Neural progenitor cell (in vitro differentiated cells): ENCODE results near the gene GALNT3. TPM values are rescaled to one million over a fixed set of nuclear protein-coding genes. Genes with fewer than 3 reads are reported as not detected.

Experiments
- DNase-seq: peaks from one replicate; pipeline ENCODE4 v3.0.0-alpha.2; 2016; ENCODE audit warnings: low spot score
- H2AFZ ChIP-seq: fragments of 200-600 bp; sonication (generic); replicated peaks from 2 replicates; pipeline ENCODE4 v1.6.1; 2016; ENCODE audit warnings: antibody characterized with exemption
- H3F3A ChIP-seq: fragments of 200-600 bp; sonication (generic); 2 replicates; pipeline ENCODE4 v1.6.1; 2016; ENCODE audit warnings: antibody characterized with exemption, low read depth
- H3K27ac ChIP-seq: fragments of 200-600 bp; sonication (generic); 2 replicates; pipeline ENCODE4 v1.5.1; 2016; ENCODE audit warnings: mild to moderate bottlenecking
- H3K27me3 ChIP-seq: fragments of 200-600 bp; sonication (generic); 2 replicates; pipeline ENCODE4 v1.6.1; 2016; ENCODE audit warnings: mild to moderate bottlenecking, moderate library complexity
- H3K36me3 ChIP-seq: fragments of 200-600 bp; sonication (generic); 2 replicates; pipeline ENCODE4 v1.5.1; 2016
- H3K4me1 ChIP-seq: fragments of 200-600 bp; sonication (generic); 2 replicates; pipeline ENCODE4 v1.6.1; 2016; ENCODE audit warnings: mixed run types
- H3K4me2 ChIP-seq: fragments of 200-600 bp; sonication (generic); 2 replicates; pipeline ENCODE4 v1.6.1; 2016
- H3K4me3 ChIP-seq: fragments of 200-600 bp; sonication (generic); 2 replicates; pipeline ENCODE4 v1.5.1; 2016
- H3K79me2 ChIP-seq: fragments of 200-600 bp; sonication (generic); 2 replicates; pipeline ENCODE4 v1.6.1; 2016; ENCODE audit warnings: low read depth
- H3K9ac ChIP-seq: fragments of 200-600 bp; sonication (generic); 2 replicates; pipeline ENCODE4 v1.6.1; 2016
- H3K9me3 ChIP-seq: fragments of 200-600 bp; sonication (generic); 2 replicates; pipeline ENCODE4 v1.5.1; 2016; ENCODE audit warnings: low read depth
- H4K20me1 ChIP-seq: fragments of 200-600 bp; sonication (generic); 2 replicates; pipeline ENCODE4 v1.6.1; 2016; ENCODE audit warnings: low read depth
- H3K27ac Mint-ChIP-seq: 3 replicates; pipeline ENCODE4 v1.8.0; 2021; ENCODE audit warnings: mixed read lengths
- H3K27me3 Mint-ChIP-seq: 2 replicates; pipeline ENCODE4 v1.8.0; 2022; ENCODE audit warnings: low read depth, mild to moderate bottlenecking, inconsistent platforms, moderate library complexity, mixed read lengths; ENCODE audit not compliant: insufficient read depth
- H3K36me3 Mint-ChIP-seq: 3 replicates; pipeline ENCODE4 v1.8.0; 2021; ENCODE audit warnings: mixed read lengths
- H3K4me1 Mint-ChIP-seq: 3 replicates; pipeline ENCODE4 v1.8.0; 2021; ENCODE audit warnings: mixed read lengths
- H3K4me3 Mint-ChIP-seq: 3 replicates; pipeline ENCODE4 v1.8.0; 2021; ENCODE audit warnings: mild to moderate bottlenecking, moderate library complexity, mixed read lengths
- H3K9me3 Mint-ChIP-seq: 3 replicates; pipeline ENCODE4 v1.8.0; 2020; ENCODE audit warnings: mixed read lengths
- CTCF ChIP-seq: fragments of 200-600 bp; sonication (generic); IDR thresholded peaks from 2 replicates; pipeline ENCODE4 v1.5.1; 2017; ENCODE audit warnings: antibody characterized with exemption, mild to moderate bottlenecking
- EZH2 ChIP-seq: fragments of 200-600 bp; sonication (generic); IDR thresholded peaks from 2 replicates; pipeline ENCODE4 v1.6.1; 2017; ENCODE audit warnings: antibody characterized with exemption, mild to moderate bottlenecking, moderate library complexity
- EZH2phosphoT487 ChIP-seq: fragments of 200-600 bp; sonication (generic); IDR thresholded peaks from 2 replicates; pipeline ENCODE4 v1.6.1; 2017; ENCODE audit warnings: antibody characterized with exemption
- total RNA-seq: library from RNA; depleted of rRNA; stranded (reverse); fragments of >200 nt; gene quantifications from 2 replicates; pipeline ENCODE4 v1.2.3, GENCODE V29; 2015; ENCODE audit warnings: low replicate concordance

The GALNT3 gene
- total RNA-seq, 1 donor from 2014 or later, result 1.9 TPM

- Histone ChIP-seq H3K36me3 (no peaks in the 10 kb centered on the region), H2AFZ (no peak overlapping the region), H3K79me2 (no peaks in the 10 kb centered on the region), H3K4me3 (no peak overlapping the region), H3F3A (peaks cover 11% of the 10 kb centered on the region), H3K4me1 (no peaks in the 10 kb centered on the region), H3K4me2 (no peak overlapping the region), H3K27me3 (peaks cover 42% of the 10 kb centered on the region), H3K27ac (no peak overlapping the region), H3K9me3 (no peaks in the 10 kb centered on the region), H4K20me1 (no peaks in the 10 kb centered on the region), H3K9ac (no peak overlapping the region)
- peaks cover 24% of the 10 kb centered on the region for H3K27me3 Mint-ChIP-seq
- H3K36me3 Mint-ChIP-seq, result peaks cover 1% of the 10 kb centered on the region
- no peak for TF ChIP-seq EZH2phosphoT487
- TF ChIP-seq CTCF, result no peak
- no peak for TF ChIP-seq EZH2
- DNase-seq, result no peak
- H3K4me1 Mint-ChIP-seq, result peaks cover 9% of the 10 kb centered on the region
- no peak overlapping the region for H3K27ac Mint-ChIP-seq
- H3K4me3 Mint-ChIP-seq, result no peak overlapping the region
- H3K9me3 Mint-ChIP-seq, result peaks cover 3% of the 10 kb centered on the region
Measured at GRCh38 chr2:165790466-165790865, 3.6 kb downstream of the GALNT3 start.

- no peaks in the 10 kb centered on the region for H3K79me2 ChIP-seq
- Mint-ChIP-seq H3K36me3 (no peaks in the 10 kb centered on the region), H3K27ac (no peak overlapping the region), H3K9me3 (no peaks in the 10 kb centered on the region), H3K4me1 (no peaks in the 10 kb centered on the region), H3K4me3 (no peak overlapping the region), H3K27me3 (peaks cover 8% of the 10 kb centered on the region)
- H3K4me1 ChIP-seq, result no peaks in the 10 kb centered on the region
- H3K4me2 ChIP-seq, result no peak overlapping the region
- no peaks in the 10 kb centered on the region for H4K20me1 ChIP-seq
- H2AFZ ChIP-seq, result no peak overlapping the region
- H3K9ac ChIP-seq, result no peak overlapping the region
- peaks cover 11% of the 10 kb centered on the region for H3K27me3 ChIP-seq
- no peaks in the 10 kb centered on the region for H3K9me3 ChIP-seq
- no peaks in the 10 kb centered on the region for H3K36me3 ChIP-seq
- no peaks in the 10 kb centered on the region for H3F3A ChIP-seq
- TF ChIP-seq EZH2phosphoT487 (no peak), CTCF (no peak), EZH2 (no peak)
- H3K27ac ChIP-seq, result no peak overlapping the region
- H3K4me3 ChIP-seq, result no peak overlapping the region
- no peak for DNase-seq
Measured at GRCh38 chr2:165787334-165787733, 6.7 kb downstream of the GALNT3 start.

GRCh38 chr2:165779706-165780105 lies 14.3 kb downstream of the GALNT3 start:
- TF ChIP-seq CTCF (no peak), EZH2phosphoT487 (no peak), EZH2 (no peak)
- Histone ChIP-seq H3K36me3 (no peaks in the 10 kb centered on the region), H2AFZ (no peak overlapping the region), H3F3A (no peaks in the 10 kb centered on the region), H3K9me3 (no peaks in the 10 kb centered on the region), H3K4me2 (no peak overlapping the region), H3K4me3 (no peak overlapping the region), H3K79me2 (no peaks in the 10 kb centered on the region), H3K9ac (no peak overlapping the region), H3K27me3 (no peaks in the 10 kb centered on the region), H3K4me1 (no peaks in the 10 kb centered on the region), H4K20me1 (no peaks in the 10 kb centered on the region), H3K27ac (no peak overlapping the region)
- H3K27ac Mint-ChIP-seq, result no peak overlapping the region
- H3K9me3 Mint-ChIP-seq, result peaks cover 7% of the 10 kb centered on the region
- no peaks in the 10 kb centered on the region for H3K36me3 Mint-ChIP-seq
- H3K4me3 Mint-ChIP-seq, result no peak overlapping the region
- no peaks in the 10 kb centered on the region for H3K27me3 Mint-ChIP-seq
- no peaks in the 10 kb centered on the region for H3K4me1 Mint-ChIP-seq
- no peak for DNase-seq
